PFSK-1 (cell line): Measurements from ENCODE around the gene LRFN2.

Source experiments
- FOXP2 ChIP-seq: optimal IDR thresholded peaks from 2 replicates; pipeline ENCODE3; 2011; ENCODE audit warnings: borderline replicate concordance, control low read depth, inconsistent platforms; ENCODE audit not compliant: insufficient read depth; ENCODE audit errors: extremely low read length, extremely low read depth
- POLR2AphosphoS5 ChIP-seq: IDR thresholded peaks from 2 replicates; pipeline ENCODE4 v1.6.1; 2012; ENCODE audit warnings: low read depth, mild to moderate bottlenecking, control low read depth, low read length, moderate library complexity
- REST ChIP-seq, 2 experiments: IDR thresholded peaks; 2 replicates each; pipeline versions ENCODE4 v1.6.1 to v1.8.0; 2011 to 2012; ENCODE audit warnings: low read depth in 2 of 2, low read length in 2 of 2, control low read depth in 1 of 2, inconsistent platforms in 1 of 2, mild to moderate bottlenecking in 1 of 2, moderate library complexity in 1 of 2; ENCODE audit not compliant: insufficient read depth in 1 of 2
- SIN3A ChIP-seq: IDR thresholded peaks from 2 replicates; pipeline ENCODE4 v1.6.1; 2012; ENCODE audit warnings: mild to moderate bottlenecking, low read length, moderate library complexity, borderline replicate concordance; ENCODE audit not compliant: insufficient read depth
- TAF1 ChIP-seq: IDR thresholded peaks from 2 replicates; pipeline ENCODE4 v1.6.1; 2012; ENCODE audit warnings: low read length, control low read depth, borderline replicate concordance; ENCODE audit not compliant: insufficient read depth

The LRFN2 gene

GRCh38 chr6:40523505-40524172 lies 63.5 kb downstream of the LRFN2 start:
- TF ChIP-seq FOXP2 = no peak
- TF ChIP-seq POLR2AphosphoS5 = no peak
- no peak for TF ChIP-seq TAF1
- TF ChIP-seq REST (IDR thresholded peaks at IDR 0.05; ENCODE audit: insufficient read depth in 1 of 2, low read depth in 2 of 2, low read length in 2 of 2) = no peak
- no peak for TF ChIP-seq SIN3A

- TF ChIP-seq POLR2AphosphoS5 (no peak), SIN3A (no peak), REST (IDR thresholded peaks at IDR 0.05; ENCODE audit: insufficient read depth in 1 of 2, low read depth in 2 of 2, low read length in 2 of 2) (no peak), TAF1 (no peak), FOXP2 (no peak)
Measured at GRCh38 chr6:40521496-40521895, 65.7 kb downstream of the LRFN2 start.

GRCh38 chr6:40520678-40521077 lies 66.5 kb downstream of the LRFN2 start:
- no peak for TF ChIP-seq FOXP2
- TF ChIP-seq POLR2AphosphoS5 = no peak
- TF ChIP-seq REST (IDR thresholded peaks at IDR 0.05; ENCODE audit: insufficient read depth in 1 of 2, low read depth in 2 of 2, low read length in 2 of 2) = no peak
- TF ChIP-seq SIN3A = no peak
- TF ChIP-seq TAF1 = no peak

- TF ChIP-seq POLR2AphosphoS5 (no peak), REST (IDR thresholded peaks at IDR 0.05; ENCODE audit: insufficient read depth in 1 of 2, low read depth in 2 of 2, low read length in 2 of 2) (no peak), SIN3A (no peak), TAF1 (no peak), FOXP2 (no peak)
Measured at GRCh38 chr6:40520084-40520483, 67.1 kb downstream of the LRFN2 start.

GRCh38 chr6:40517654-40518053 lies 69.5 kb downstream of the LRFN2 start:
- TF ChIP-seq TAF1 (no peak), REST (IDR thresholded peaks at IDR 0.05; ENCODE audit: insufficient read depth in 1 of 2, low read depth in 2 of 2, low read length in 2 of 2) (no peak), POLR2AphosphoS5 (no peak), FOXP2 (no peak), SIN3A (no peak)
